Measurements from ENCODE around the gene NELFA.

The NELFA gene

GRCh38 chr4:1974840-1975239 lies 33.9 kb downstream of the NELFA start:
- H3K9ac ChIP-seq (ENCODE audit: low read length), result no peak overlapping the region
- no peak overlapping the region for H3K4me2 ChIP-seq (ENCODE audit: low read length)
- H3K27me3 ChIP-seq (ENCODE audit: low read depth, low read length), result no peaks in the 10 kb centered on the region
- H3K4me1 ChIP-seq (ENCODE audit: low read length), result no peaks in the 10 kb centered on the region
- peaks cover 74% of the 10 kb centered on the region for H3K36me3 ChIP-seq (replicated peaks; ENCODE audit: low read depth, low read length)
- no peak overlapping the region for H2AFZ ChIP-seq (ENCODE audit: low read depth, low read length)
- H3K79me2 ChIP-seq (ENCODE audit: low read length), result peaks cover 6% of the 10 kb centered on the region; the same call in 1 of the 2 replicates
- no peak overlapping the region for H3K4me3 ChIP-seq (ENCODE audit: low read length)
- H3K9me3 ChIP-seq (ENCODE audit: insufficient read depth, low read length), result no peaks in the 10 kb centered on the region
- no peak for TF ChIP-seq EZH2phosphoT487 (IDR thresholded peaks at IDR 0.05; ENCODE audit: low read depth)
- TF ChIP-seq, protein P1, sequence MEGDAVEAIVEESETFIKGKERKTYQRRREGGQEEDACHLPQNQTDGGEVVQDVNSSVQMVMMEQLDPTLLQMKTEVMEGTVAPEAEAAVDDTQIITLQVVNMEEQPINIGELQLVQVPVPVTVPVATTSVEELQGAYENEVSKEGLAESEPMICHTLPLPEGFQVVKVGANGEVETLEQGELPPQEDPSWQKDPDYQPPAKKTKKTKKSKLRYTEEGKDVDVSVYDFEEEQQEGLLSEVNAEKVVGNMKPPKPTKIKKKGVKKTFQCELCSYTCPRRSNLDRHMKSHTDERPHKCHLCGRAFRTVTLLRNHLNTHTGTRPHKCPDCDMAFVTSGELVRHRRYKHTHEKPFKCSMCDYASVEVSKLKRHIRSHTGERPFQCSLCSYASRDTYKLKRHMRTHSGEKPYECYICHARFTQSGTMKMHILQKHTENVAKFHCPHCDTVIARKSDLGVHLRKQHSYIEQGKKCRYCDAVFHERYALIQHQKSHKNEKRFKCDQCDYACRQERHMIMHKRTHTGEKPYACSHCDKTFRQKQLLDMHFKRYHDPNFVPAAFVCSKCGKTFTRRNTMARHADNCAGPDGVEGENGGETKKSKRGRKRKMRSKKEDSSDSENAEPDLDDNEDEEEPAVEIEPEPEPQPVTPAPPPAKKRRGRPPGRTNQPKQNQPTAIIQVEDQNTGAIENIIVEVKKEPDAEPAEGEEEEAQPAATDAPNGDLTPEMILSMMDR (IDR thresholded peaks at IDR 0.05; ENCODE audit: low read depth, low read length), result no peak
- H4K20me1 ChIP-seq (ENCODE audit: insufficient read depth, low read length), result peaks cover 2% of the 10 kb centered on the region; the same call in 1 of the 2 replicates
- no peak overlapping the region for H3K27ac ChIP-seq (ENCODE audit: low read length)

DNA sequence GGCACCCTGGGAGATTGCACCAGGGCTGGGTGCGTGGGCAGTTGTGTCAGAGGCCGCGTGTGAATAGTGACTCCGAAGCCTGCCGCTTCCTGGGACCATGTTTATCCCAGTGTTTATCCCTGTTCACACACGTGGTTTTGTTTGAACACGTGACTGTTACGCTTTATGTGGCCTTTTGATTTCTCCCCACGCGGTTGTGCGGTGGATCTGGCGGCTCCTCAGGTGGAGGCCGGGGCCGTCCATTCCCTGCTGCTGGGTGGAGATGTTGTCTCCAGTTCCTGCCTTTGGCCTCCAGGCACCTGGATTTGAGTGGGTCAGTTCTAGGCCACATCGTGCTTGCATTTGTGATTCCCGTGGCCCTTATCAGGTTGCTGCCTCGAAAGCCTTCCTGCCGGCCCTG lies 35.1 kb downstream of the NELFA start:
- H4K20me1 ChIP-seq (ENCODE audit: insufficient read depth, low read length), result no peaks in the 10 kb centered on the region; the same call in 1 of the 2 replicates
- no peak overlapping the region for H2AFZ ChIP-seq (ENCODE audit: low read depth, low read length)
- TF ChIP-seq, protein P1 (IDR thresholded peaks at IDR 0.05; ENCODE audit: low read depth, low read length), result no peak
- TF ChIP-seq EZH2phosphoT487 (IDR thresholded peaks at IDR 0.05; ENCODE audit: low read depth), result no peak
- H3K4me2 ChIP-seq (ENCODE audit: low read length), result no peak overlapping the region
- H3K36me3 ChIP-seq (replicated peaks; ENCODE audit: low read depth, low read length), result peaks cover 71% of the 10 kb centered on the region
- H3K4me1 ChIP-seq (ENCODE audit: low read length), result no peaks in the 10 kb centered on the region
- no peaks in the 10 kb centered on the region for H3K9me3 ChIP-seq (ENCODE audit: insufficient read depth, low read length)
- H3K9ac ChIP-seq (ENCODE audit: low read length), result no peak overlapping the region
- H3K27me3 ChIP-seq (ENCODE audit: low read depth, low read length), result no peaks in the 10 kb centered on the region
- no peak overlapping the region for H3K27ac ChIP-seq (ENCODE audit: low read length)
- H3K4me3 ChIP-seq (ENCODE audit: low read length), result no peak overlapping the region
- peaks cover 6% of the 10 kb centered on the region; the same call in 1 of the 2 replicates for H3K79me2 ChIP-seq (ENCODE audit: low read length)

GRCh38 chr4:1973218-1973617 lies 35.6 kb downstream of the NELFA start:
- H3K4me3 ChIP-seq (ENCODE audit: low read length), result no peak overlapping the region
- H3K79me2 ChIP-seq (ENCODE audit: low read length), result peaks cover 6% of the 10 kb centered on the region; the same call in 1 of the 2 replicates
- TF ChIP-seq, protein P1 (IDR thresholded peaks at IDR 0.05; ENCODE audit: low read depth, low read length), result no peak
- TF ChIP-seq EZH2phosphoT487 (IDR thresholded peaks at IDR 0.05; ENCODE audit: low read depth), result no peak
- no peak overlapping the region for H3K4me2 ChIP-seq (ENCODE audit: low read length)
- no peak overlapping the region for H3K9ac ChIP-seq (ENCODE audit: low read length)
- H3K4me1 ChIP-seq (ENCODE audit: low read length), result no peaks in the 10 kb centered on the region
- H3K27me3 ChIP-seq (ENCODE audit: low read depth, low read length), result no peaks in the 10 kb centered on the region
- H3K36me3 ChIP-seq (replicated peaks; ENCODE audit: low read depth, low read length), result peaks cover 71% of the 10 kb centered on the region
- H3K27ac ChIP-seq (ENCODE audit: low read length), result no peak overlapping the region
- H2AFZ ChIP-seq (ENCODE audit: low read depth, low read length), result no peak overlapping the region
- H4K20me1 ChIP-seq (ENCODE audit: insufficient read depth, low read length), result no peaks in the 10 kb centered on the region; the same call in 1 of the 2 replicates
- no peaks in the 10 kb centered on the region for H3K9me3 ChIP-seq (ENCODE audit: insufficient read depth, low read length)

DNA sequence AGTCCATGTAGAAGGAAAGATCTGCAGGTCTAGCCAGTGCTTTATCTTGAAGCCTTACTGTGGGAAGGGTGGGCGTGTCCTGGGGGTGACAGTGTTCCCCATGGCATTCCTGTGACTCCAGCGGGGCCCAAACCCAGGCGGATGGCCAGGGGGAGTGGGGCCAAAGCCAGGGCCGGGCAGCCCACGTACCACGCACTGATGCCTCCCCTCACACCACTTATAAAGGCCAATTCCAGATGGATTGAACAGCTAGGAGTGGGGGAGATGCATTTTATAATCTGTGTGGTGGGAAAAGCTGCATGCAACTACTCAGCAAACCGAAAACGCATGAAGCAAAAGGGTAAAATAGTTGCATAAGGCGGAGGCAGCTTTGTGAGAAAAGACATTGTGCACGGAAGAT lies 36.4 kb downstream of the NELFA start:
- Histone ChIP-seq H3K36me3 (replicated peaks; ENCODE audit: low read depth, low read length) (peaks cover 75% of the 10 kb centered on the region), H3K9ac (ENCODE audit: low read length) (no peak overlapping the region), H3K9me3 (ENCODE audit: insufficient read depth, low read length) (no peaks in the 10 kb centered on the region), H4K20me1 (ENCODE audit: insufficient read depth, low read length) (no peaks in the 10 kb centered on the region; the same call in 1 of the 2 replicates), H3K4me2 (ENCODE audit: low read length) (no peak overlapping the region), H2AFZ (ENCODE audit: low read depth, low read length) (no peak overlapping the region), H3K27ac (ENCODE audit: low read length) (no peak overlapping the region), H3K4me1 (ENCODE audit: low read length) (no peaks in the 10 kb centered on the region), H3K27me3 (ENCODE audit: low read depth, low read length) (no peaks in the 10 kb centered on the region), H3K79me2 (ENCODE audit: low read length) (peaks cover 6% of the 10 kb centered on the region; the same call in 1 of the 2 replicates), H3K4me3 (ENCODE audit: low read length) (no peak overlapping the region)
- TF ChIP-seq, protein P1 (IDR thresholded peaks at IDR 0.05; ENCODE audit: low read depth, low read length), result no peak
- no peak for TF ChIP-seq EZH2phosphoT487 (IDR thresholded peaks at IDR 0.05; ENCODE audit: low read depth)

All from OCI-LY3 (cell line).